OCI-LY3 (cell line): ENCODE results near the gene TOB1.

Source experiments
- CTCF ChIP-seq: fragments of 200-600, 300-600 bp; sonication (generic); IDR thresholded peaks from 2 replicates; pipeline ENCODE4 v1.5.1; 2014; ENCODE audit warnings: antibody characterized with exemption, low read length, low read depth
- EZH2phosphoT487 ChIP-seq: fragments of 200-600 bp; shearing (Covaris generic); IDR thresholded peaks from 2 replicates; pipeline ENCODE4 v1.6.1; 2018; ENCODE audit warnings: antibody characterized with exemption, mixed run types, low read depth

GRCh38 chr17:50813583-50813982 lies 52.6 kb downstream of the TOB1 start:
- TF ChIP-seq CTCF, result no peak
- TF ChIP-seq EZH2phosphoT487, result no peak
